ENCODE data around the gene COLEC11. TPM values are rescaled to one million over a fixed set of nuclear protein-coding genes. Genes with fewer than 3 reads are reported as not detected.

Gene COLEC11
- total and polyA plus RNA-seq, 2 donors (not counting 1 experiment from before 2014, with no cell fraction given): not detected

DNA sequence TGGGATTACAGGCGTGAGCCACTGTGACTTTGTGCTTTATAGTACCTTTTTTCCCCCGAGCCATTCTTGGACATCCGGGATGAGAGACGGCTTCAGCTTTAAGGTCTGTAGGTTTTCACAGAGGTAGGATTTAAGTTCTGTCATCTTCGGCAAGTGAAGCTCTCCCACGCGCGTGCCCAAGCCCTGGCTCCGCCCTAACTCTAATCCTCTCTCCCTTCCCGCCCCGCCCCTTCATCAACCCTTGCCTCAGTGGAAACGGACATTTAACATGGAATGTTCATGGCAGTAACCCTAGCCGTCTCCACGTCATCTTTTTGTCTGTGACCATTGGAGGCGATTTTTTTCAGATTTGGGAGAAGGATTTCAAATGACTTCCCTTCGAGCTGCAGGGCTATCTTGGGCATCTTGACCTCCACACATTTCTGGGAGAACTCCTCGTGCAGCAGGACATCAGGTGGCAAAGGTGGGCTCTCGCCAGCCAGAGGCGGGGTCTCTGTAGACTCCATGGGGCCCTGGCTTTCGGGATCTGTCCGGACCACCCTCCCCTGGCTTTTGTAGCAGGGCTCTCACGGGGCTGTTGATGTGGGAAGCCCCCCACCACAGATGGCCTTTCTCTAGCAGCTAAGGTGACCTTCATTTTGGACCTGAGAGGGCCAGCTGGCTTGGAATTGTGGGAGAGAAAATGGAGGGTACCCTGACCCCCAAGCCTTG lies 6.8 kb downstream of the COLEC11 start:
- intact Hi-C loops (cut with micrococcal nuclease): no loop called here
- no peak overlapping the region for H3K27ac Mint-ChIP-seq
- H3K27me3 ChIP-seq (replicated peaks in 1 of 4; ENCODE audit: control extremely low read depth in 1 of 4, control insufficient read depth in 3 of 4, insufficient read depth in 4 of 4, low read length in 3 of 4): no peaks in the 10 kb centered on the region
- no peaks in the 10 kb centered on the region for H3K4me1 ChIP-seq (ENCODE audit: control insufficient read depth in 2 of 2, insufficient read depth in 2 of 2, low read length in 2 of 2)
- no peak overlapping the region for H3K4me2 ChIP-seq (replicated peaks; ENCODE audit: low read depth, low read length, poor library complexity, severe bottlenecking)
- H3K9me3 Mint-ChIP-seq (ENCODE audit: insufficient read depth): no peaks in the 10 kb centered on the region
- 91% methylated on average over 13 of the region's 22 CpGs for WGBS (ENCODE audit: insufficient coverage)
- no peak overlapping the region for H3K4me3 ChIP-seq (ENCODE audit: control extremely low read depth in 1 of 5, extremely low read depth in 1 of 5, insufficient read depth in 1 of 5, low read depth in 2 of 5, low read length in 4 of 5)
- H4K20me1 ChIP-seq (ENCODE audit: control insufficient read depth, insufficient read depth, low read length, poor library complexity, severe bottlenecking): no peaks in the 10 kb centered on the region
- H2AFZ ChIP-seq (ENCODE audit: insufficient read depth, low read depth, low read length, poor library complexity, severe bottlenecking): no peak overlapping the region
- DNase-seq (no peak), ATAC-seq (ENCODE audit: low read depth) (no peak)
- H3K4me3 Mint-ChIP-seq: no peak overlapping the region
- no peak overlapping the region for H3K27ac ChIP-seq (ENCODE audit: low read length in 2 of 2)
- TF ChIP-seq EZH2 (IDR thresholded peaks at IDR 0.05; ENCODE audit: borderline replicate concordance, insufficient read depth, low read depth, low read length, poor library complexity, severe bottlenecking): no peak
- TF ChIP-seq, protein P1, sequence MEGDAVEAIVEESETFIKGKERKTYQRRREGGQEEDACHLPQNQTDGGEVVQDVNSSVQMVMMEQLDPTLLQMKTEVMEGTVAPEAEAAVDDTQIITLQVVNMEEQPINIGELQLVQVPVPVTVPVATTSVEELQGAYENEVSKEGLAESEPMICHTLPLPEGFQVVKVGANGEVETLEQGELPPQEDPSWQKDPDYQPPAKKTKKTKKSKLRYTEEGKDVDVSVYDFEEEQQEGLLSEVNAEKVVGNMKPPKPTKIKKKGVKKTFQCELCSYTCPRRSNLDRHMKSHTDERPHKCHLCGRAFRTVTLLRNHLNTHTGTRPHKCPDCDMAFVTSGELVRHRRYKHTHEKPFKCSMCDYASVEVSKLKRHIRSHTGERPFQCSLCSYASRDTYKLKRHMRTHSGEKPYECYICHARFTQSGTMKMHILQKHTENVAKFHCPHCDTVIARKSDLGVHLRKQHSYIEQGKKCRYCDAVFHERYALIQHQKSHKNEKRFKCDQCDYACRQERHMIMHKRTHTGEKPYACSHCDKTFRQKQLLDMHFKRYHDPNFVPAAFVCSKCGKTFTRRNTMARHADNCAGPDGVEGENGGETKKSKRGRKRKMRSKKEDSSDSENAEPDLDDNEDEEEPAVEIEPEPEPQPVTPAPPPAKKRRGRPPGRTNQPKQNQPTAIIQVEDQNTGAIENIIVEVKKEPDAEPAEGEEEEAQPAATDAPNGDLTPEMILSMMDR (IDR thresholded peaks at IDR 0.05): no peak
- H3K4me1 Mint-ChIP-seq: no peaks in the 10 kb centered on the region
- no peak overlapping the region for H3K9ac ChIP-seq (ENCODE audit: low read length)
- ChIA-PET POLR2A (interaction anchor here (0.5 kb wide), 1 partner anchor 178 kb away, joined by 5 read pairs; no protein-coding TSS in a partner anchor), CTCF (no interaction called here)
- no peaks in the 10 kb centered on the region for H3K36me3 ChIP-seq (replicated peaks in 1 of 2; ENCODE audit: control extremely low read depth in 1 of 2, control insufficient read depth in 1 of 2, extremely low read depth in 1 of 2, insufficient read depth in 2 of 2, low read length in 1 of 2)
- peaks cover 0 to 5% (median 0%) of the 10 kb centered on the region in 3 donors for H3K9me3 ChIP-seq (ENCODE audit: control extremely low read depth in 1 of 3, control insufficient read depth in 2 of 3, insufficient read depth in 1 of 3, low read length in 2 of 3)
- H3K79me2 ChIP-seq (ENCODE audit: control insufficient read depth, insufficient read depth, low read length): no peaks in the 10 kb centered on the region
- no peaks in the 10 kb centered on the region for H3K27me3 Mint-ChIP-seq

DNA sequence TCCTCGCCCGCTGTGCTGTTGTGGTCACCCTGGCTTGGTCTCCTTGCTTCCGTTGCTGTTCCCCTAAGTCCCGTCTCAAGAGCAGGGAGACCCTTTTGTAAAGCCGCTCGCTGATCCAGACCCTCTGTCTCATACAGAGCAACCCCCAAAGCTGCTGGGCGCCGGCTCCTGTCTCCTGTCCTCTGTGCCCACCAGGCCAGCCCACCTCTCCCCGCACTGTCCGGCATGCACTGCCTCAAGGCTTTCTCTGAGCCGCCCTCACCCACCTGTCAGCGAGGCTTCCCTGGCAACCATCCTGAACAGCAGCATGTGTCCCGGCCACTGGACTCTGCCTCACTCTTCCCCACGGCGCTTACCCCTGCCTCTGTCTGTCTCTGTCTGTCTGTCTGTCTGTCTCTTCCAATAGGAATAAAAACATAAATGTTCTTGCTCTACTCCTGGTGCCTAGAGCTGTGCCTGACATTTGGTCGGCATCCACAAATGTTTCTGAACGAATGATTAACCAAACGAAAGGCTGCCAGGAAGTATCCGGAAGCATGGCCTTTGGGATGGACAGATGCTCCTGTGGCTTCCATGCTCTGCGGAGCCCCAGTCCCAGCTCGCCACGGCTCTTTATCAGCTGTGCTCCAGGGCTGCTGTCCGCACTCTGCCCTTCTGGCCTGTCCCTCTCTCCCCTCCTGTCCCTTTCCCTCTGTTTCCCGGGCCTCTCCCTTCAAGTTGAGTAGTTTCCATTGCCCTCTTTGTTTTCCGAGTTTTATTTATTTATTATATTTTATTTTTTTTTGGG lies 7.8 kb downstream of the COLEC11 start:
- no peaks in the 10 kb centered on the region for H3K4me1 ChIP-seq (ENCODE audit: control insufficient read depth in 2 of 2, insufficient read depth in 2 of 2, low read length in 2 of 2)
- no peak overlapping the region for H2AFZ ChIP-seq (ENCODE audit: insufficient read depth, low read depth, low read length, poor library complexity, severe bottlenecking)
- DNase-seq (no peak), ATAC-seq (ENCODE audit: low read depth) (no peak)
- H3K4me2 ChIP-seq (replicated peaks; ENCODE audit: low read depth, low read length, poor library complexity, severe bottlenecking): no peak overlapping the region
- no peaks in the 10 kb centered on the region for H4K20me1 ChIP-seq (ENCODE audit: control insufficient read depth, insufficient read depth, low read length, poor library complexity, severe bottlenecking)
- H3K27me3 ChIP-seq (replicated peaks in 1 of 4; ENCODE audit: control extremely low read depth in 1 of 4, control insufficient read depth in 3 of 4, insufficient read depth in 4 of 4, low read length in 3 of 4): no peaks in the 10 kb centered on the region
- H3K36me3 ChIP-seq (replicated peaks in 1 of 2; ENCODE audit: control extremely low read depth in 1 of 2, control insufficient read depth in 1 of 2, extremely low read depth in 1 of 2, insufficient read depth in 2 of 2, low read length in 1 of 2): no peaks in the 10 kb centered on the region
- Mint-ChIP-seq H3K4me1 (no peaks in the 10 kb centered on the region), H3K4me3 (no peak overlapping the region), H3K27me3 (no peaks in the 10 kb centered on the region), H3K27ac (no peak overlapping the region), H3K9me3 (ENCODE audit: insufficient read depth) (no peaks in the 10 kb centered on the region)
- no peak overlapping the region for H3K4me3 ChIP-seq (ENCODE audit: control extremely low read depth in 1 of 5, extremely low read depth in 1 of 5, insufficient read depth in 1 of 5, low read depth in 2 of 5, low read length in 4 of 5)
- no peaks in the 10 kb centered on the region for H3K79me2 ChIP-seq (ENCODE audit: control insufficient read depth, insufficient read depth, low read length)
- WGBS (ENCODE audit: insufficient coverage): 95% methylated on average over 22 of the region's 25 CpGs
- peaks cover 0 to 3% (median 0%) of the 10 kb centered on the region in 3 donors for H3K9me3 ChIP-seq (ENCODE audit: control extremely low read depth in 1 of 3, control insufficient read depth in 2 of 3, insufficient read depth in 1 of 3, low read length in 2 of 3)
- ChIA-PET CTCF (no interaction called here), POLR2A (no interaction called here)
- intact Hi-C loops (cut with micrococcal nuclease): no loop called here
- no peak overlapping the region for H3K27ac ChIP-seq (ENCODE audit: low read length in 2 of 2)
- no peak overlapping the region for H3K9ac ChIP-seq (ENCODE audit: low read length)
- no peak for TF ChIP-seq EZH2 (IDR thresholded peaks at IDR 0.05; ENCODE audit: borderline replicate concordance, insufficient read depth, low read depth, low read length, poor library complexity, severe bottlenecking)
- TF ChIP-seq, protein P1 (IDR thresholded peaks at IDR 0.05): no peak

All from B cell (primary cell).